Sigmoid colon (tissue), 7 donors: ENCODE results near the gene TRABD2B. TPM values are rescaled to one million over a fixed set of nuclear protein-coding genes. Genes with fewer than 3 reads are reported as not detected.

Experiments used
- DNase-seq: peaks from one replicate; pipeline ENCODE4 v3.0.0-alpha.2; 2019
- H3K27ac ChIP-seq, 4 donors: fragments of 200-600 bp; sonication (generic); one replicate each; pipeline ENCODE4 v1.5.1; 2016 to 2019; ENCODE audit warnings: mild to moderate bottlenecking in 1 of 4
- H3K27me3 ChIP-seq, 3 donors: fragments of 200-600 bp; sonication (generic); one replicate each; pipeline ENCODE4 v1.5.1; 2019; ENCODE audit warnings: mild to moderate bottlenecking in 1 of 3
- H3K36me3 ChIP-seq, 4 donors: fragments of 200-600 bp; sonication (generic); one replicate each; pipeline ENCODE4 v1.5.1; 2016 to 2019
- H3K4me1 ChIP-seq, 4 donors: fragments of 200-600 bp; sonication (generic); one replicate each; pipeline ENCODE4 v1.5.1; 2017 to 2019
- H3K4me3 ChIP-seq, 4 donors: fragments of 200-600 bp; sonication (generic); one replicate each; pipeline ENCODE4 v1.5.1; 2017 to 2019; ENCODE audit warnings: mild to moderate bottlenecking in 2 of 4, moderate library complexity in 1 of 4
- H3K9me3 ChIP-seq, 4 donors: fragments of 200-600 bp in 3 of 4; sonication (generic) in 3 of 4; one replicate each; pipeline versions ENCODE4 v1.5.1 to v1.6.1; 2013 to 2019
- EP300 ChIP-seq, 4 donors: sonication (generic); formaldehyde crosslinking; IDR thresholded peaks; one replicate each; pipeline ENCODE4 v1.6.1; 2017; ENCODE audit warnings: antibody characterized with exemption in 4 of 4
- POLR2A ChIP-seq, 2 donors: fragments of 450-650 bp; IDR thresholded peaks; one replicate each; pipeline ENCODE4 v1.6.1; 2016; ENCODE audit warnings: antibody characterized with exemption in 2 of 2, mild to moderate bottlenecking in 2 of 2, moderate library complexity in 2 of 2
- POLR2AphosphoS5 ChIP-seq, 4 donors: sonication (generic); formaldehyde crosslinking; IDR thresholded peaks; one replicate each; pipeline ENCODE4 v1.6.1; 2017; ENCODE audit warnings: antibody characterized with exemption in 4 of 4
- WGBS, 2 donors: extraction: QIAGEN DNeasy Blood & Tissue Kit; methylation state at CpG; one replicate each; pipeline ENCODE4 v1.1.7; 2013; 5-methylcytosine and 5-hydroxymethylcytosine counted together
- intact Hi-C: fragments of 100-400 bp; cut with DNase I; formaldehyde crosslinking; loops from one replicate; pipeline ENCODE4 v1.15.1; 2023
- polyA plus RNA-seq, 3 donors: library from polyadenylated mRNA; stranded (reverse); fragments of 200-250 nt; gene quantifications; one replicate each; pipeline ENCODE4 v1.2.3, GENCODE V29; 2013
- total RNA-seq, 4 donors: library from RNA; depleted of rRNA; stranded (reverse); fragments of >200 nt; gene quantifications; one replicate each; pipeline ENCODE4 v1.1.0, GENCODE V29; 2016
- TF ChIP-seq, protein P1 (sequence below), 4 experiments: fragments of 450-650 bp in 3 of 4; fragments of 200-600 bp in 1 of 4; IDR thresholded peaks; one replicate each; pipeline ENCODE4 v1.5.1; 2016 to 2019; ENCODE audit warnings: antibody characterized with exemption in 4 of 4, mild to moderate bottlenecking in 3 of 4, moderate library complexity in 2 of 4
- donor health status: healthy with polysubstance abuse.
- donor health status: Bipolar disorder and iron deficiency.
- donor health status: healthy.

Gene TRABD2B
- total and polyA plus RNA-seq, 7 donors, result 0.63 to 1.8 (median 1.0) TPM; not detected in 1

- 72 to 82% methylated on average over 13 of the region's 13 CpGs for WGBS, 2 donors
- Histone ChIP-seq H3K9me3 (no peaks in the 10 kb centered on the region), H3K4me1 (no peaks in the 10 kb centered on the region), H3K27ac (no peak overlapping the region), H3K36me3 (no peaks in the 10 kb centered on the region), H3K27me3 (no peaks in the 10 kb centered on the region), H3K4me3 (no peak overlapping the region)
- intact Hi-C loops, result no loop called here
- DNase-seq, result no peak
- TF ChIP-seq, protein P1, sequence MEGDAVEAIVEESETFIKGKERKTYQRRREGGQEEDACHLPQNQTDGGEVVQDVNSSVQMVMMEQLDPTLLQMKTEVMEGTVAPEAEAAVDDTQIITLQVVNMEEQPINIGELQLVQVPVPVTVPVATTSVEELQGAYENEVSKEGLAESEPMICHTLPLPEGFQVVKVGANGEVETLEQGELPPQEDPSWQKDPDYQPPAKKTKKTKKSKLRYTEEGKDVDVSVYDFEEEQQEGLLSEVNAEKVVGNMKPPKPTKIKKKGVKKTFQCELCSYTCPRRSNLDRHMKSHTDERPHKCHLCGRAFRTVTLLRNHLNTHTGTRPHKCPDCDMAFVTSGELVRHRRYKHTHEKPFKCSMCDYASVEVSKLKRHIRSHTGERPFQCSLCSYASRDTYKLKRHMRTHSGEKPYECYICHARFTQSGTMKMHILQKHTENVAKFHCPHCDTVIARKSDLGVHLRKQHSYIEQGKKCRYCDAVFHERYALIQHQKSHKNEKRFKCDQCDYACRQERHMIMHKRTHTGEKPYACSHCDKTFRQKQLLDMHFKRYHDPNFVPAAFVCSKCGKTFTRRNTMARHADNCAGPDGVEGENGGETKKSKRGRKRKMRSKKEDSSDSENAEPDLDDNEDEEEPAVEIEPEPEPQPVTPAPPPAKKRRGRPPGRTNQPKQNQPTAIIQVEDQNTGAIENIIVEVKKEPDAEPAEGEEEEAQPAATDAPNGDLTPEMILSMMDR (IDR thresholded peaks at IDR 0.05), result no peak
- TF ChIP-seq EP300 (IDR thresholded peaks at IDR 0.05) (no peak), POLR2A (IDR thresholded peaks at IDR 0.05) (no peak), POLR2AphosphoS5 (IDR thresholded peaks at IDR 0.05) (no peak)
Measured at GRCh38 chr1:47915677-47916353, 81.4 kb downstream of the TRABD2B start.

DNA sequence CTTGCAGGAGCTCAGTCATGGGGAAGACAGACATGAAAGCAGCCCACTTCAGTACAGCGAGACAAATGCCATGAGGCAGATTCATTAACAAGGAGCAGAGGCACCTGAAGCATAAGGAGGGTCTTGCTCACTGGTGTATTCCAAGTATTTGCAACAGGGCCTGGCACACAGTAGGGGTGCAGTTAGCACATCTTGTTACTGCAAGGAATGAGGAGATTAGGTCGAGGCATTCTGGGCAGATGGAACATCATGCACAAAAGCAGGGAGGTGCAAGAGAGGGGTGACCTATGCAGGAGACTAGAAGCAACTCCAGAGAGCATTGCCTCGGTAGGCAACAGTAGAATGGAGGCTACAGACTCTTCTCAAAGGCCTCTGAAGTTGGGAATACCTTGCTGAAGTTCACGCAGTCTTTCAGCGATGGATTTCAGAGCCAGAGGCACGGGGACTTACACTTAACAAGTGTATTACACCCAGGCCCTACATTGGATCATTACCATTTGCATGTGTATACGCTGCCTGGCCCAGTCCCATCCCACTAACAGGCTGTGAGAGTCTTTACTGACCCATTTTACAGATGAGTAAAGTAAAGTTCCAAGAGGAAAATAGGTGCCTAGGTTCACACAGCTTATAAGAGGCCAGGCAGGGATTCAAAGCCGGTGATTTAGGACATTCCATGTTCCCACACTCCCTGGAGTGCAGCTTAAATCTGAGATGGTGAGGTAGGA, 82.1 kb downstream of the TRABD2B start:
- Histone ChIP-seq H3K36me3 (no peaks in the 10 kb centered on the region), H3K27me3 (no peaks in the 10 kb centered on the region), H3K9me3 (no peaks in the 10 kb centered on the region), H3K4me3 (no peak overlapping the region), H3K4me1 (no peaks in the 10 kb centered on the region), H3K27ac (no peak overlapping the region)
- 88 to 93% methylated on average over 8 of the region's 8 CpGs for WGBS, 2 donors
- intact Hi-C loops, result no loop called here
- DNase-seq, result no peak
- TF ChIP-seq, protein P1 (IDR thresholded peaks at IDR 0.05), result no peak
- no peak for TF ChIP-seq POLR2AphosphoS5 (IDR thresholded peaks at IDR 0.05)
- TF ChIP-seq POLR2A (IDR thresholded peaks at IDR 0.05), result no peak
- no peak for TF ChIP-seq EP300 (IDR thresholded peaks at IDR 0.05)

- H3K27ac ChIP-seq, result no peak overlapping the region
- intact Hi-C loops, result no loop called here
- no peak overlapping the region for H3K4me3 ChIP-seq
- no peak for DNase-seq
- H3K4me1 ChIP-seq, result no peaks in the 10 kb centered on the region
- no peaks in the 10 kb centered on the region for H3K36me3 ChIP-seq
- WGBS, 2 donors, result 93 to 94% methylated on average over 13 of the region's 13 CpGs
- TF ChIP-seq EP300 (IDR thresholded peaks at IDR 0.05) (no peak), POLR2A (IDR thresholded peaks at IDR 0.05) (no peak), POLR2AphosphoS5 (IDR thresholded peaks at IDR 0.05) (no peak)
- TF ChIP-seq, protein P1 (IDR thresholded peaks at IDR 0.05), result no peak
- no peaks in the 10 kb centered on the region for H3K9me3 ChIP-seq
- H3K27me3 ChIP-seq, result no peaks in the 10 kb centered on the region
Measured at GRCh38 chr1:47914218-47914938, 82.8 kb downstream of the TRABD2B start.

- intact Hi-C loops, result no loop called here
- TF ChIP-seq POLR2A (IDR thresholded peaks at IDR 0.05) (no peak), EP300 (IDR thresholded peaks at IDR 0.05) (no peak), POLR2AphosphoS5 (IDR thresholded peaks at IDR 0.05) (no peak)
- TF ChIP-seq, protein P1 (IDR thresholded peaks at IDR 0.05), result no peak
- Histone ChIP-seq H3K36me3 (no peaks in the 10 kb centered on the region), H3K9me3 (no peaks in the 10 kb centered on the region), H3K27me3 (no peaks in the 10 kb centered on the region), H3K27ac (no peak overlapping the region), H3K4me3 (no peak overlapping the region), H3K4me1 (no peaks in the 10 kb centered on the region)
- no peak for DNase-seq
- WGBS, 2 donors, result 81 to 91% methylated on average over 10 of the region's 10 CpGs
Measured at GRCh38 chr1:47913225-47913823, 83.9 kb downstream of the TRABD2B start.
